A673 (cell line): Measurements from ENCODE around the gene SMYD1.

Experiments
- CTCF ChIP-seq: fragments of 300-800, 200-600 bp; sonication (generic); conservative IDR thresholded peaks from 2 replicates; pipeline ENCODE4 v1.5.1; 2017; ENCODE audit warnings: low read depth, mild to moderate bottlenecking, antibody characterized with exemption, low read length, moderate library complexity, mixed read lengths
- EZH2 ChIP-seq: fragments of 200-600 bp; sonication (generic); IDR thresholded peaks from 2 replicates; pipeline ENCODE4 v1.6.1; 2017; ENCODE audit warnings: borderline replicate concordance, low read depth, mild to moderate bottlenecking, mixed read lengths, antibody characterized with exemption, low read length; ENCODE audit not compliant: poor library complexity, severe bottlenecking

DNA sequence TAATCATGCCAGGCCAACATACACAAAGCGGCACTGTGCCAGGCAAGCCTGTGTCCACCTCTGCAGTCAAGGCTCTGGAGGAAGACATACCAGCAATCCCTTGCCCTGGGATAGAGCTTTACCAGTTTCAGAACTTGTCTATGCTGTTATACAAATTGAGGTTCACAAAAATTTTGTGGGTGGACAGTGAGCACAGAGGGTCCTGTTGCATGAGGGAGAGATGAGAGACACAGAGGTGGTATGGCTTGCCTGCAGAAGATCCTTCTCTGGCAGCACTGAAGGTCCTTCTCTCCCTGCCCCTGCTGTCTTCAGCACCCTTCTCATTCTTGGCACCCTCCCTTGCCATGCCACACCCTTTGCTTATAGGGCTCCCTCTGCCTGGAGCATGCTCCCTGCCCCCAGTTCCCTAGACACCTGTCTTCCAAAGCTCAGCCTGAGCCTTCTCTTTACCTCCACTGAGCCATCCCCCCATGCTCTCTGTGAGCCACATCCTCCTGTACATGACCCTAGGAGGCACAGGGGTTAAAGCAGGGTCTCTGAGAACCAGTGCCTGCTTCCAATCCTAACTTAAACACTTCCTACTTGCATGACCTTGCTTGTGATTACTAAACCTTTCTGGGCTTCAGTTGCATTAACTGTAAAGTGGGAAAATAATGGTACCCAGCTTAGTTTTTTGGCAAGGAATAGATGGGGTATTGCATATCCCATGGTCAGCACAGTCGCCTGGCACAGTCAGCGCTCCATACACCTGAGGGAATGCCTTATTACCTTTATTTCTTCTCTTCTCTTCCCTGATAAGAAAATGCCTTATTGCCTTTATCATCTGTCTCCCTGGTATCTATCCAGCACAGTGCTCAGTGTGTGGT, 59.4 kb downstream of the SMYD1 start:
- TF ChIP-seq CTCF (no peak), EZH2 (no peak)
